Hepatocyte (in vitro differentiated cells): ENCODE results near the gene CLASP2.

Experiments used
- EZH2 ChIP-seq: fragments of 200-600 bp; sonication (generic); IDR thresholded peaks from 2 replicates; pipeline ENCODE4 v1.6.1; 2016; ENCODE audit warnings: antibody characterized with exemption, mild to moderate bottlenecking, borderline replicate concordance
- EZH2phosphoT487 ChIP-seq: fragments of 200-600 bp; sonication (generic); IDR thresholded peaks from one replicate; pipeline ENCODE4 v1.6.1; 2018; ENCODE audit warnings: antibody characterized with exemption, mild to moderate bottlenecking, low read depth, moderate library complexity; ENCODE audit not compliant: unreplicated experiment, severe bottlenecking
- TF ChIP-seq, protein P1 (sequence below): fragments of 200-600 bp; sonication (generic); IDR thresholded peaks from 2 replicates; pipeline ENCODE4 v1.5.1; 2016; ENCODE audit warnings: antibody characterized with exemption, mild to moderate bottlenecking; ENCODE audit not compliant: poor library complexity

- TF ChIP-seq, protein P1, sequence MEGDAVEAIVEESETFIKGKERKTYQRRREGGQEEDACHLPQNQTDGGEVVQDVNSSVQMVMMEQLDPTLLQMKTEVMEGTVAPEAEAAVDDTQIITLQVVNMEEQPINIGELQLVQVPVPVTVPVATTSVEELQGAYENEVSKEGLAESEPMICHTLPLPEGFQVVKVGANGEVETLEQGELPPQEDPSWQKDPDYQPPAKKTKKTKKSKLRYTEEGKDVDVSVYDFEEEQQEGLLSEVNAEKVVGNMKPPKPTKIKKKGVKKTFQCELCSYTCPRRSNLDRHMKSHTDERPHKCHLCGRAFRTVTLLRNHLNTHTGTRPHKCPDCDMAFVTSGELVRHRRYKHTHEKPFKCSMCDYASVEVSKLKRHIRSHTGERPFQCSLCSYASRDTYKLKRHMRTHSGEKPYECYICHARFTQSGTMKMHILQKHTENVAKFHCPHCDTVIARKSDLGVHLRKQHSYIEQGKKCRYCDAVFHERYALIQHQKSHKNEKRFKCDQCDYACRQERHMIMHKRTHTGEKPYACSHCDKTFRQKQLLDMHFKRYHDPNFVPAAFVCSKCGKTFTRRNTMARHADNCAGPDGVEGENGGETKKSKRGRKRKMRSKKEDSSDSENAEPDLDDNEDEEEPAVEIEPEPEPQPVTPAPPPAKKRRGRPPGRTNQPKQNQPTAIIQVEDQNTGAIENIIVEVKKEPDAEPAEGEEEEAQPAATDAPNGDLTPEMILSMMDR, result no peak
- TF ChIP-seq EZH2 (no peak), EZH2phosphoT487 (no peak)
Observed at GRCh38 chr3:33456756-33457155, 261.3 kb downstream of the CLASP2 start.
